Endothelial cell of umbilical vein (primary cell): ENCODE measurements around the gene BRWD1. TPM values are rescaled to one million over a fixed set of nuclear protein-coding genes. Genes with fewer than 3 reads are reported as not detected.
"Not testable (repeated sequence)": the region's sequence is repeated elsewhere in the genome, so short reads cannot be mapped to it uniquely, and the experiment has no call there.

Experiments
- BruUV-seq: library from RNA; stranded (reverse); fragments of 400-500 nt; replicated peaks from 2 replicates; lab custom pipeline; 2021; lab: Mats Ljungman, UMichigan
- CTCF ChIA-PET: fragments of 300-600, 350-600 bp; sonication (Branson Sonifier 250); formaldehyde crosslinking; loops from one replicate; lab custom pipeline; 2021; ENCODE audit warnings: antibody characterized with exemption, inconsistent platforms; lab: Charles Lee
- POLR2A ChIA-PET: fragments of 300-600, 350-600 bp; sonication (Branson Sonifier 250); formaldehyde crosslinking; loops from one replicate; lab custom pipeline; 2021; ENCODE audit warnings: antibody characterized with exemption, inconsistent platforms; lab: Charles Lee
- DNase-seq: peaks from one replicate; pipeline ENCODE4 v3.0.0-alpha.2; 2011; ENCODE audit warnings: low read depth, low spot score
- FAIRE-seq: peaks from 2 replicates; lab custom pipeline; 2011; peaks lifted over from hg19 to GRCh38; lab: Jason Lieb, UNC
- H2AFZ ChIP-seq: 2 replicates; pipeline ENCODE4 v1.6.0; 2012; ENCODE audit warnings: low read depth, low read length, control low read depth, inconsistent platforms
- H3K27ac ChIP-seq: 2 replicates; pipeline ENCODE4 v1.5.1; 2011; ENCODE audit warnings: low read depth, mild to moderate bottlenecking, control low read depth, low read length, moderate library complexity; ENCODE audit not compliant: insufficient read depth
- H3K27me3 ChIP-seq, 2 experiments: 2 replicates each; pipeline versions ENCODE4 v1.6.0 to v1.6.1; 2011; ENCODE audit warnings: low read length in 2 of 2, mixed read lengths in 1 of 2; ENCODE audit not compliant: control insufficient read depth in 2 of 2, insufficient read depth in 2 of 2
- H3K36me3 ChIP-seq, 2 experiments: 2 replicates in 1 of 2; 3 replicates in 1 of 2; pipeline ENCODE4 v1.5.1; 2011; ENCODE audit warnings: low read length in 2 of 2, mild to moderate bottlenecking in 1 of 2, moderate library complexity in 1 of 2; ENCODE audit not compliant: control insufficient read depth in 2 of 2, insufficient read depth in 2 of 2; ENCODE audit errors: extremely low read depth in 1 of 2
- H3K4me1 ChIP-seq: 3 replicates; pipeline ENCODE4 v1.5.1; 2011; ENCODE audit warnings: mild to moderate bottlenecking, low read length; ENCODE audit not compliant: control insufficient read depth, insufficient read depth; ENCODE audit errors: extremely low read depth
- H3K4me2 ChIP-seq: 2 replicates; pipeline ENCODE4 v1.6.1; 2011; ENCODE audit warnings: low read length, control low read depth, mixed read lengths; ENCODE audit not compliant: insufficient read depth
- H3K4me3 ChIP-seq, 3 experiments: fragments of 200-600 bp in 1 of 3; sonication (generic), shearing (Covaris generic) in 1 of 3; replicated peaks in 1 of 3; 2 replicates each; pipeline ENCODE4 v1.5.1; 2011 to 2016; ENCODE audit warnings: control low read depth in 3 of 3, low read length in 3 of 3, mild to moderate bottlenecking in 2 of 3, inconsistent platforms in 1 of 3, low read depth in 1 of 3, moderate library complexity in 1 of 3; ENCODE audit not compliant: insufficient read depth in 1 of 3
- H3K79me2 ChIP-seq: 2 replicates; pipeline ENCODE4 v1.6.0; 2012; ENCODE audit warnings: low read length, inconsistent platforms; ENCODE audit not compliant: control insufficient read depth, insufficient read depth
- H3K9ac ChIP-seq: replicated peaks from 2 replicates; pipeline ENCODE3; 2011; ENCODE audit warnings: low read length, control low read depth; ENCODE audit not compliant: insufficient read depth; ENCODE audit errors: extremely low read depth
- H3K9me1 ChIP-seq: replicated peaks from 3 replicates; pipeline ENCODE4 v1.6.0; 2011; ENCODE audit warnings: mild to moderate bottlenecking, low read length; ENCODE audit not compliant: control insufficient read depth, insufficient read depth; ENCODE audit errors: extremely low read depth
- H3K9me3 ChIP-seq: replicated peaks from 2 replicates; pipeline ENCODE4 v1.5.1; 2012; ENCODE audit warnings: low read length, inconsistent platforms; ENCODE audit not compliant: control insufficient read depth, insufficient read depth
- H4K20me1 ChIP-seq: replicated peaks from 2 replicates; pipeline ENCODE3; 2011; ENCODE audit warnings: mild to moderate bottlenecking, low read length; ENCODE audit not compliant: control insufficient read depth, insufficient read depth; ENCODE audit errors: extremely low read depth
- EZH2 ChIP-seq: IDR thresholded peaks from 2 replicates; pipeline ENCODE4 v1.6.1; 2012; ENCODE audit warnings: borderline replicate concordance, low read depth, mild to moderate bottlenecking, moderate library complexity, low read length, inconsistent platforms; ENCODE audit not compliant: severe bottlenecking
- FOS ChIP-seq: IDR thresholded peaks from 2 replicates; pipeline ENCODE4 v1.6.1; 2011; ENCODE audit warnings: mild to moderate bottlenecking, low read length, moderate library complexity, borderline replicate concordance; ENCODE audit not compliant: insufficient read depth
- GATA2 ChIP-seq: IDR thresholded peaks from 2 replicates; pipeline ENCODE4 v1.7.0; 2011; ENCODE audit warnings: low read depth, mild to moderate bottlenecking, moderate library complexity, mixed read lengths, low read length; ENCODE audit not compliant: insufficient read length, insufficient read depth
- JUN ChIP-seq: IDR thresholded peaks from 2 replicates; pipeline ENCODE4 v1.6.1; 2011; ENCODE audit warnings: borderline replicate concordance, low read depth; ENCODE audit not compliant: insufficient read length, insufficient read depth
- MYC ChIP-seq: IDR thresholded peaks from one replicate; pipeline ENCODE4 v1.6.1; 2011; ENCODE audit warnings: mild to moderate bottlenecking, low read depth, low read length
- POLR2A ChIP-seq: IDR thresholded peaks from 2 replicates; pipeline ENCODE4 v1.6.1; 2012; ENCODE audit warnings: low read depth, mild to moderate bottlenecking, control low read depth, low read length
- POLR2AphosphoS5 ChIP-seq: IDR thresholded peaks from 2 replicates; pipeline ENCODE4 v1.6.1; 2012; ENCODE audit warnings: low read depth, mild to moderate bottlenecking, control low read depth, low read length, moderate library complexity; ENCODE audit not compliant: insufficient read depth
- dilution Hi-C: fragments of 300-500 bp; cut with MboI; formaldehyde crosslinking; loops from one replicate; pipeline ENCODE4 v1.15.0; 2019; ENCODE audit warnings: low sequenced_read_pairs; ENCODE audit not compliant: extremely low pct_ligation_motif_present
- intact Hi-C: fragments of 100-400 bp; cut with micrococcal nuclease; formaldehyde crosslinking; loops from one replicate; pipeline ENCODE4 v1.10.0; 2022
- polyA plus RNA-seq, 4 experiments: library from polyadenylated mRNA; depleted of rRNA in 3 of 4; stranded (reverse) in 3 of 4; unstranded in 1 of 4; fragments of >200 nt; gene quantifications; 2 replicates each; pipeline versions ENCODE4 v1.2.1 to v1.2.3, GENCODE V29; 2011 to 2012; ENCODE audit warnings: missing spikeins in 1 of 4
- total RNA-seq: library from RNA; stranded (reverse); gene quantifications from 2 replicates; pipeline ENCODE4 v1.2.3, GENCODE V29; 2021
- TF ChIP-seq, protein P1 (sequence below): IDR thresholded peaks from 2 replicates; pipeline ENCODE4 v1.6.1; 2011; ENCODE audit not compliant: insufficient read depth, insufficient read length
- TF ChIP-seq, protein P2 (sequence below), 2 donors: IDR thresholded peaks; 1 replicate in 1 of 2; 2 replicates in 1 of 2; pipeline ENCODE4 v1.5.1; 2011; ENCODE audit warnings: low read length in 2 of 2, mild to moderate bottlenecking in 2 of 2, moderate library complexity in 2 of 2, control low read depth in 1 of 2, inconsistent platforms in 1 of 2, low read depth in 1 of 2; ENCODE audit not compliant: insufficient read depth in 1 of 2; ENCODE audit errors: extremely low read depth in 1 of 2

Gene BRWD1
- total and polyA plus RNA-seq, 2 donors (not counting 3 experiments of a cell fraction or from before 2014, with no cell fraction given) = 6.1 to 33.2 TPM

DNA sequence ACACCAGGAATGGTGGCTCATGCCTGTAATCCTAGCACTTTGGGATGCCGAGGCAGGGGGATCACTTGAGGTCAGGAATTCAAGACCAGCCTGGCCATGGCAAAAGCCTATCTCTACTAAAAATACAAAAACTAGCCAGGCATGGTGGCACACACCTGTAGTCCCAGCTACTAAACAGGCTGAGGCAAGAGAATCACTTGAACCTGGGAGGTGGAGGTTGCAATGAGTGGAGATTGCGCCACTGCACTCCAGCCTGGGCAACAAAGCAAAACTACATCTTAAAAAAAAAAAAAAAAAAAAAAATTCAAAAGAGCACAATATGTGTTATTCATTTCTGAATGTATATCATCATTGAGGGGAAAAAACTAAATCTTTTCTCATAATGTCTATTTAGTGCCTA is 92.6 kb downstream of the BRWD1 start:
- H3K9me3 ChIP-seq, H2AFZ ChIP-seq, POLR2A ChIA-PET, dilution Hi-C loops, intact Hi-C loops, H4K20me1 ChIP-seq, H3K9ac ChIP-seq, H3K4me2 ChIP-seq, H3K9me1 ChIP-seq, H3K27ac ChIP-seq, FAIRE-seq, H3K4me1 ChIP-seq, H3K36me3 ChIP-seq, BruUV-seq, H3K79me2 ChIP-seq, DNase-seq, H3K4me3 ChIP-seq, CTCF ChIA-PET, H3K27me3 ChIP-seq: not testable (repeated sequence)

DNA sequence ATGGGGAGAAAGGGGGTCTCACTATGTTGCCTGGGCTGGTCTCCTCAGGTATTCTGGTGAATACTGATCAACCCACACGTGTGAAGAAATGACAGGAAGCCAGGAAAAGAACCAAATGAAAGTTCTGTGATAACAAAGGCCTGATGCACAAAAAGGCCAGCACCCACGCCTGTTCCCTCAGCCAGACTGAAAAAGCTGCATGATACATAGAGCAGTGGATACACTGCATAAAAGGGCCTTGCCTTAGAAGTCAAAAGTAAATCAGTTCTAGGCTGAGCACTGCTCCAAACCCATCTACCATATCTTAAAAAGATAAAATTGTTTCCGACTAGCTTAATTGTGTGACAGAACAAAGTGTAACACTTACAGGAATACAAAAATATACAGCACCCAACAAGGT is 93.3 kb downstream of the BRWD1 start:
- Histone ChIP-seq H3K4me2 (no peak overlapping the region), H3K27me3 (no peaks in the 10 kb centered on the region), H3K9ac (no peak overlapping the region), H3K9me3 (no peaks in the 10 kb centered on the region), H3K4me1 (no peaks in the 10 kb centered on the region), H3K36me3 (peaks cover 2 to 4% of the 10 kb centered on the region in 2 experiments), H2AFZ (no peak overlapping the region), H3K27ac (no peak overlapping the region), H4K20me1 (no peaks in the 10 kb centered on the region), H3K4me3 (no peak overlapping the region), H3K9me1 (no peaks in the 10 kb centered on the region), H3K79me2 (no peaks in the 10 kb centered on the region)
- POLR2A ChIA-PET = no interaction called here
- CTCF ChIA-PET = interaction anchor here (1.0 kb wide), 2 partner anchors 10 to 11 kb away, joined by 3 read pairs; no protein-coding TSS in a partner anchor
- BruUV-seq = no TSS peak
- intact Hi-C loops = no loop called here
- TF ChIP-seq, protein P1, sequence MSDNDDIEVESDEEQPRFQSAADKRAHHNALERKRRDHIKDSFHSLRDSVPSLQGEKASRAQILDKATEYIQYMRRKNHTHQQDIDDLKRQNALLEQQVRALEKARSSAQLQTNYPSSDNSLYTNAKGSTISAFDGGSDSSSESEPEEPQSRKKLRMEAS = no peak
- TF ChIP-seq GATA2 = no peak
- TF ChIP-seq POLR2AphosphoS5 = no peak
- TF ChIP-seq JUN = no peak
- no peak for TF ChIP-seq MYC
- no peak for TF ChIP-seq FOS
- no peak for TF ChIP-seq POLR2A
- TF ChIP-seq EZH2 = no peak
- TF ChIP-seq, protein P2, sequence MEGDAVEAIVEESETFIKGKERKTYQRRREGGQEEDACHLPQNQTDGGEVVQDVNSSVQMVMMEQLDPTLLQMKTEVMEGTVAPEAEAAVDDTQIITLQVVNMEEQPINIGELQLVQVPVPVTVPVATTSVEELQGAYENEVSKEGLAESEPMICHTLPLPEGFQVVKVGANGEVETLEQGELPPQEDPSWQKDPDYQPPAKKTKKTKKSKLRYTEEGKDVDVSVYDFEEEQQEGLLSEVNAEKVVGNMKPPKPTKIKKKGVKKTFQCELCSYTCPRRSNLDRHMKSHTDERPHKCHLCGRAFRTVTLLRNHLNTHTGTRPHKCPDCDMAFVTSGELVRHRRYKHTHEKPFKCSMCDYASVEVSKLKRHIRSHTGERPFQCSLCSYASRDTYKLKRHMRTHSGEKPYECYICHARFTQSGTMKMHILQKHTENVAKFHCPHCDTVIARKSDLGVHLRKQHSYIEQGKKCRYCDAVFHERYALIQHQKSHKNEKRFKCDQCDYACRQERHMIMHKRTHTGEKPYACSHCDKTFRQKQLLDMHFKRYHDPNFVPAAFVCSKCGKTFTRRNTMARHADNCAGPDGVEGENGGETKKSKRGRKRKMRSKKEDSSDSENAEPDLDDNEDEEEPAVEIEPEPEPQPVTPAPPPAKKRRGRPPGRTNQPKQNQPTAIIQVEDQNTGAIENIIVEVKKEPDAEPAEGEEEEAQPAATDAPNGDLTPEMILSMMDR (IDR thresholded peaks at IDR 0.05; ENCODE audit: extremely low read depth in 1 of 2, insufficient read depth in 1 of 2, low read depth in 1 of 2, low read length in 2 of 2) = no peak
- DNase-seq = no peak
- dilution Hi-C loops = no loop called here
- FAIRE-seq = no peak
